ENCODE results near the gene REG4.
"Not testable (repeated sequence)": the region's sequence is repeated elsewhere in the genome, so short reads cannot be mapped to it uniquely, and the experiment has no call there.

Gene REG4

GRCh38 chr1:119805746-119806145, 5.5 kb downstream of the REG4 start:
- no peak for DNase-seq

GRCh38 chr1:119805247-119805646, 6.0 kb downstream of the REG4 start:
- DNase-seq = no peak

GRCh38 chr1:119799599-119800177, 11.6 kb downstream of the REG4 start:
- no peak for DNase-seq

GRCh38 chr1:119799003-119799402, 12.3 kb downstream of the REG4 start:
- no peak for DNase-seq

GRCh38 chr1:119797606-119798005, 13.7 kb downstream of the REG4 start:
- no peak for DNase-seq

GRCh38 chr1:119797162-119797561, 14.1 kb downstream of the REG4 start:
- DNase-seq = no peak

- no peak for DNase-seq
Measured at GRCh38 chr1:119795261-119796200, 15.7 kb downstream of the REG4 start.

GRCh38 chr1:119794876-119795240, 16.4 kb downstream of the REG4 start:
- DNase-seq = no peak

- DNase-seq = no peak
Measured at GRCh38 chr1:119794230-119794875, 16.9 kb downstream of the REG4 start.

GRCh38 chr1:119791377-119791776, 19.9 kb downstream of the REG4 start:
- no peak for DNase-seq

GRCh38 chr1:119790451-119791198, 20.6 kb downstream of the REG4 start:
- DNase-seq = no peak

- DNase-seq = no peak
Measured at GRCh38 chr1:119787776-119788175, 23.5 kb downstream of the REG4 start.

- not testable (repeated sequence) for DNase-seq
Measured at GRCh38 chr1:119786473-119787050, 24.7 kb downstream of the REG4 start.

- DNase-seq = not testable (repeated sequence)
Measured at GRCh38 chr1:119786046-119786445, 25.2 kb downstream of the REG4 start.

GRCh38 chr1:119784191-119784781, 27.0 kb downstream of the REG4 start:
- DNase-seq = no peak

GRCh38 chr1:119783354-119784185, 27.7 kb downstream of the REG4 start:
- no peak for DNase-seq

- no peak for DNase-seq
Measured at GRCh38 chr1:119782631-119783325, 28.5 kb downstream of the REG4 start.

- DNase-seq = no peak
Measured at GRCh38 chr1:119781434-119782210, 29.6 kb downstream of the REG4 start.

- no peak for DNase-seq
Measured at GRCh38 chr1:119779869-119780356, 31.3 kb downstream of the REG4 start.
